ENCODE results near the gene CEBPZ. TPM values are rescaled to one million over a fixed set of nuclear protein-coding genes. Genes with fewer than 3 reads are reported as not detected.

Gene CEBPZ
- total and polyA plus RNA-seq, 2 of the 13 experiments (the other 11 are each of a cell fraction or from before 2014, with no cell fraction given) = 14.4 to 117 TPM

GRCh38 chr2:37196320-37197195 lies 34.8 kb downstream of the CEBPZ start, which contains the start of gene CEBPZOS (continued):
- TF ChIP-seq PLRG1 (conservative IDR thresholded peaks at IDR 0.05) (no peak), ZNF275 (CRISPR knock-in tag; IDR thresholded peaks at IDR 0.05; ENCODE audit: borderline replicate concordance) (peak; percentile 92; the same call in 1 of the 2 replicates), RFX1 (IDR thresholded peaks at IDR 0.05) (no peak), SRSF1 (optimal IDR thresholded peaks at IDR 0.05; ENCODE audit: low read depth, low read length) (no peak), RFX3 (CRISPR knock-in tag; IDR thresholded peaks at IDR 0.05) (no peak), NBN (conservative IDR thresholded peaks at IDR 0.05) (no peak), HMG20A (CRISPR knock-in tag; IDR thresholded peaks at IDR 0.05; ENCODE audit: borderline replicate concordance) (no peak), BRCA1 (CRISPR knock-in tag; IDR thresholded peaks at IDR 0.05) (0 out of 2 replicates have a peak, but pooled peaks have one; percentile 71), CHD2 (IDR thresholded peaks at IDR 0.05; ENCODE audit: low read depth, low read length) (no peak), HDAC2 (CRISPR knock-in tag; IDR thresholded peaks at IDR 0.05) (peak; percentile 45; the same call in 1 of the 2 replicates), IRF1 (CRISPR knock-in tag; IDR thresholded peaks at IDR 0.05; ENCODE audit: low read depth) (0 out of 2 replicates have a peak, but pooled peaks have one; percentile 24), ZNF672 (CRISPR knock-in tag; IDR thresholded peaks at IDR 0.05) (no peak), CSRNP1 (CRISPR knock-in tag; IDR thresholded peaks at IDR 0.05) (peak; percentile 87; the same call in 1 of the 2 replicates), E2F2 (CRISPR knock-in tag; IDR thresholded peaks at IDR 0.05; ENCODE audit: borderline replicate concordance) (no peak), ZNF580 (CRISPR knock-in tag; IDR thresholded peaks at IDR 0.05; ENCODE audit: borderline replicate concordance, low read depth) (peak; percentile 91; the same call in 1 of the 2 replicates), ARHGAP35 (CRISPR knock-in tag; IDR thresholded peaks at IDR 0.05; ENCODE audit: borderline replicate concordance) (peak; percentile 92), YY1 (IDR thresholded peaks at IDR 0.05; ENCODE audit: insufficient read depth, insufficient replicate concordance, low read depth, low read length) (peak; percentile 32), ELF4 (CRISPR knock-in tag; IDR thresholded peaks at IDR 0.05; ENCODE audit: borderline replicate concordance) (peak; percentile 80; the same call in 1 of the 2 replicates), ZNF790 (CRISPR knock-in tag; IDR thresholded peaks at IDR 0.05; ENCODE audit: borderline replicate concordance) (peak; percentile 72; the same call in 1 of the 2 replicates), MAZ (IDR thresholded peaks at IDR 0.05; ENCODE audit: borderline replicate concordance, low read depth, low read length) (0 out of 2 replicates have a peak, but pooled peaks have one; percentile 31), MAZ (CRISPR knock-in tag; IDR thresholded peaks at IDR 0.05; ENCODE audit: low read depth) (peak; percentile 90), ZGPAT (CRISPR knock-in tag; IDR thresholded peaks at IDR 0.05) (peak; percentile 92), POLR2G (IDR thresholded peaks at IDR 0.05; ENCODE audit: low read depth, low read length) (peak; percentile 97)
